ENCODE data around the gene CAD. TPM values are rescaled to one million over a fixed set of nuclear protein-coding genes. Genes with fewer than 3 reads are reported as not detected.

CAD gene
- total and polyA plus RNA-seq, 3 experiments from 2014 or later = 27.0 to 154 (median 147) TPM

DNA sequence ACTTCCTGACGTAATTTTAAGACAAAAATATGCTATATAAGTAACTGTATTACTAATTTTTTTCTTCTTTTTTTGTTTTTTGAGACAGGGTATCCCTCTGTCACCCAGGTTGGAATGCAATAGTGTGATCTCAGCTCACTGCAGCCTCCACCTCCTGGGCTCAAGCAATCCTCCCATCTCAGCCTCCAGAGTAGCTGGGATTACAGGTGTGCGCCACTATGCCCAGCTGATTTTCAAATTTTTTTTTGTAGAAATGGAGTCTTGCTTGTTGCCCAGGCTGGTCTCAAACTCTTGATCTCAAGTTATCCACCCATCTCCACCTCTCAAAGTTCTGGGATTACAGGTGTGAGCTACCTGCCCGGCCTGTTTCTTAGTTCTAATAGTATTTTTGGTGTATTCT lies 38.7 kb upstream of the CAD start:
- H3K9me3 ChIP-seq (ENCODE audit: low read length) = no peaks in the 10 kb centered on the region
- Mint-ChIP-seq H3K9me3 (no peaks in the 10 kb centered on the region), H3K27me3 (peaks cover 22 to 52% of the 10 kb centered on the region in 2 donors), H3K36me3 (no peaks in the 10 kb centered on the region), H3K4me3 (no peak overlapping the region), H3K4me1 (no peaks in the 10 kb centered on the region), H3K27ac (no peak overlapping the region)
- no peaks in the 10 kb centered on the region for H3K36me3 ChIP-seq (ENCODE audit: insufficient read depth, low read length)
- no peaks in the 10 kb centered on the region for H3K27me3 ChIP-seq (ENCODE audit: insufficient read depth, low read length, poor library complexity, severe bottlenecking)
- no peak overlapping the region for H3K27ac ChIP-seq (ENCODE audit: low read depth, low read length)
- H3K4me1 ChIP-seq (ENCODE audit: insufficient read depth, low read length) = no peaks in the 10 kb centered on the region
- ChIA-PET POLR2A (no interaction called here), CTCF (interaction anchor here (1.6 kb wide), 1 partner anchor 9 kb away, joined by 5 read pairs; no protein-coding TSS in a partner anchor)
- no peak for DNase-seq
- no peak overlapping the region for H3K4me3 ChIP-seq (ENCODE audit: low read length)

DNA sequence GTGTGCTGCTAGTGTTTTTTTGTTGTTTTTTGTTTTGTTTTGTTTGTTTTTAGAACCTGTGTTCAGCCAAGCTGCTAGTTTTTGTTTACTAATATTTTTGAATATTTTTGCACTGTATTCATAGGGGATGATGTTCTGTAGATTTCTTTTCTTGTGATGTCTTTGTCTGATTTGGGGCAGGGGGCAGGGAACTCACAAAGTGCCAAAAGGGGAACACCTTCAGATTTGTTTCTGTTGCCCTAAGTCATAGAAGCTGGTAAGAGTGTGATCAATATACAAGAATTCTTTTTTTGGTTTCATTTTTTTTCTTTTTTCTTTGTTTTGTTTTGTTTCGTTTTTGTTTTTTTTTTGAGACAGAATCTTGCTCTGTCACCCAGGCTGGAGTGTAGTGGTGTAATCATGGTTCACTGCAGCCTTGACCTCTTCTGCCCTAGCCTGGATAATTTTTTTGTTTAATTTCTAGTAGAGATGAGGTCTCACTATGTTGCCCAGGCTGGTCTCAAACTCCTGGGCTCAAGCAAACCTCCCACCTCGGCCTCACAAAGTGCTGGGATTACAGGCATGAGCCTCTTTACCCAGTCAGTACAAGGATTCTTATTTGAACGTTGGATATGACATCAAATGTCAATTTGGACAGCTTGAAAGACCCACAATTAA lies 37.7 kb upstream of the CAD start:
- Mint-ChIP-seq H3K27ac (no peak overlapping the region), H3K4me3 (no peak overlapping the region), H3K36me3 (no peaks in the 10 kb centered on the region), H3K9me3 (no peaks in the 10 kb centered on the region), H3K27me3 (peaks cover 24 to 59% of the 10 kb centered on the region in 2 donors), H3K4me1 (no peaks in the 10 kb centered on the region)
- H3K4me1 ChIP-seq (ENCODE audit: insufficient read depth, low read length) = no peaks in the 10 kb centered on the region
- H3K27me3 ChIP-seq (ENCODE audit: insufficient read depth, low read length, poor library complexity, severe bottlenecking) = no peaks in the 10 kb centered on the region
- H3K36me3 ChIP-seq (ENCODE audit: insufficient read depth, low read length) = no peaks in the 10 kb centered on the region
- H3K9me3 ChIP-seq (ENCODE audit: low read length) = no peaks in the 10 kb centered on the region
- DNase-seq = no peak
- no peak overlapping the region for H3K27ac ChIP-seq (ENCODE audit: low read depth, low read length)
- ChIA-PET CTCF (no interaction called here), POLR2A (no interaction called here)
- no peak overlapping the region for H3K4me3 ChIP-seq (ENCODE audit: low read length)

DNA sequence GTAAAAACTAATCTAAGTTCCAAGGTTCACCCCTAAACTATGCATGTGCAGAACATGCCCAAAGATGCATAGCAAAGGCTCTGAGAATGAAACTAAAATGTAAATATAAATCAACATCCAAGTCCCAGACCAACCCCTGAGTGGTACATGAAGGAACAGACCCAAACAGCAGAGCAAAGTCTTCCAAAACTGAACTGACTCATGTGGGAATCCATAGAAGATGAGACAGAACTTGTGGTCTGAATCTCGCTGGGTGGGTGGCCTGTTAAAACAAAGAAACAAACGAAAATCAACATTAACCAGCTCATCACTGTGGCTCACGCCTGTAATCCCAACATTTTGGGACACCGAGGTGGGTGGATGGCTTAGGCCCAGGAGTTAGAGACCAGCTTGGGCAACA lies 34.8 kb upstream of the CAD start:
- Histone ChIP-seq H3K9me3 (ENCODE audit: low read length) (no peaks in the 10 kb centered on the region), H3K27me3 (ENCODE audit: insufficient read depth, low read length, poor library complexity, severe bottlenecking) (no peaks in the 10 kb centered on the region), H3K4me3 (ENCODE audit: low read length) (no peak overlapping the region), H3K4me1 (ENCODE audit: insufficient read depth, low read length) (no peaks in the 10 kb centered on the region), H3K27ac (ENCODE audit: low read depth, low read length) (no peak overlapping the region), H3K36me3 (ENCODE audit: insufficient read depth, low read length) (no peaks in the 10 kb centered on the region)
- ChIA-PET POLR2A (no interaction called here), CTCF (interaction anchor here (1.8 kb wide), 1 partner anchor 12 kb away, joined by 7 read pairs; no protein-coding TSS in a partner anchor)
- peaks cover 24 to 64% of the 10 kb centered on the region in 2 donors for H3K27me3 Mint-ChIP-seq
- H3K4me3 Mint-ChIP-seq = no peak overlapping the region
- no peaks in the 10 kb centered on the region for H3K9me3 Mint-ChIP-seq
- H3K27ac Mint-ChIP-seq = no peak overlapping the region
- no peak for DNase-seq
- no peaks in the 10 kb centered on the region for H3K4me1 Mint-ChIP-seq
- no peaks in the 10 kb centered on the region for H3K36me3 Mint-ChIP-seq

DNA sequence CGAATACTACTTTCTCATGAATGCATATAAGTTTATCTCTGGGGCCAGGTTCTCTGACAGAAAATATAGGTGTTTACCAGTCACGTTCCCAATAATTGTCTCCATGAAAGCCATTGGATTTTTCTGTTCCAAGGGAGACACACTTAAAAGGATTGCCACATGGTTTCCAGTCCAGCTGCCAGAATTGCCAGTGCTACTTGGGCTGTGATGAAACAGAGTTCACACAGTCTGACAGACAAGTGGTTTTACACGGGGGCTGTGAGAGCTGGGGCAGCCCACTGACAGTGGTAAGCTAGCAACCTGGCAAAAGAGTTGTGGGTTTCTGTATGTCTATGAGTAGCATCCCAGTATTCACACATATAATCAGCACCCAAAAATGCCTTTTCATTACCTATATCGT lies 33.1 kb upstream of the CAD start:
- Mint-ChIP-seq H3K27me3 (peaks cover 29 to 55% of the 10 kb centered on the region in 2 donors), H3K4me3 (no peak overlapping the region), H3K27ac (no peak overlapping the region), H3K9me3 (no peaks in the 10 kb centered on the region), H3K36me3 (no peaks in the 10 kb centered on the region), H3K4me1 (no peaks in the 10 kb centered on the region)
- POLR2A ChIA-PET = no interaction called here
- CTCF ChIA-PET = no interaction called here
- no peaks in the 10 kb centered on the region for H3K9me3 ChIP-seq (ENCODE audit: low read length)
- no peak overlapping the region for H3K27ac ChIP-seq (ENCODE audit: low read depth, low read length)
- no peaks in the 10 kb centered on the region for H3K36me3 ChIP-seq (ENCODE audit: insufficient read depth, low read length)
- DNase-seq = no peak
- H3K4me3 ChIP-seq (ENCODE audit: low read length) = no peak overlapping the region
- no peaks in the 10 kb centered on the region for H3K4me1 ChIP-seq (ENCODE audit: insufficient read depth, low read length)
- no peaks in the 10 kb centered on the region for H3K27me3 ChIP-seq (ENCODE audit: insufficient read depth, low read length, poor library complexity, severe bottlenecking)

DNA sequence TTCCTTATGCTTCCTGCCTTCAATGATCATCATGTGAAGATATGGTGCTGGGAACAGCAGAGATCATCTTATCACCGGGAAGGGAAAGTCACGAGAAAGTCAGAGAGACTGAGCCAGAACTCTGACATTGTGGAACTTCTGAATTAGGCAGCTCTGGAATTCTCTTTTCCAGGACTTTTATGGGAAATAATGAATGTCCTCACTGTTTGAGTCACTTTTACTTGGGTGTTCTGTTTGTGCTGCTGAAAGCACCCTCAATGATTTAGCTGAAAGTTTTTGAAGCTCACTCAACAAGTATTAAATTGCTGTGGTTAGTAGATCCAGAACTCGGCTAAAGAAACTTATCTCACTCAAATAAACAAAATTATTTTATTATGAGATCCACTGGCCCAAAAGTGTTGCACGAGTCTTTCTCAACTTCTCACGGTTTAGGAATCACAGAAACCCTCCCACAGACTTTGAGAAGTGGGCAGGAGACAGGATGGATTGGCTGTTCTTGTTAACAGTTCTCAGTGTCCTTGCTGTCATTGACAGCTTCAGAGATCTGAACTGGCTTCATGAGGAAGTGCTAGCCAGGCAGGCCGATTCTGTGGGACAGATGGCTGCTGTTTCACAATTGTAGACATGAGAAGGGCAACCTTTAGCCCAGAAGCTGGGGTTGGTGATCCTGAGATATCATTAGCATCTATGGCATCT lies 31.7 kb upstream of the CAD start:
- no peak overlapping the region for H3K4me3 Mint-ChIP-seq
- H3K4me3 ChIP-seq (ENCODE audit: low read length) = no peak overlapping the region
- no peaks in the 10 kb centered on the region for H3K4me1 ChIP-seq (ENCODE audit: insufficient read depth, low read length)
- no peaks in the 10 kb centered on the region for H3K27me3 ChIP-seq (ENCODE audit: insufficient read depth, low read length, poor library complexity, severe bottlenecking)
- no peaks in the 10 kb centered on the region for H3K36me3 Mint-ChIP-seq
- H3K27me3 Mint-ChIP-seq = peaks cover 28 to 45% of the 10 kb centered on the region in 2 donors
- H3K36me3 ChIP-seq (ENCODE audit: insufficient read depth, low read length) = no peaks in the 10 kb centered on the region
- no peak for DNase-seq
- no peaks in the 10 kb centered on the region for H3K9me3 Mint-ChIP-seq
- H3K4me1 Mint-ChIP-seq = no peaks in the 10 kb centered on the region
- H3K9me3 ChIP-seq (ENCODE audit: low read length) = no peaks in the 10 kb centered on the region
- no peak overlapping the region for H3K27ac Mint-ChIP-seq
- no peak overlapping the region for H3K27ac ChIP-seq (ENCODE audit: low read depth, low read length)
- ChIA-PET CTCF (no interaction called here), POLR2A (interaction anchor here (0.6 kb wide), 1 partner anchor 76 kb away, joined by 3 read pairs; no protein-coding TSS in a partner anchor)

DNA sequence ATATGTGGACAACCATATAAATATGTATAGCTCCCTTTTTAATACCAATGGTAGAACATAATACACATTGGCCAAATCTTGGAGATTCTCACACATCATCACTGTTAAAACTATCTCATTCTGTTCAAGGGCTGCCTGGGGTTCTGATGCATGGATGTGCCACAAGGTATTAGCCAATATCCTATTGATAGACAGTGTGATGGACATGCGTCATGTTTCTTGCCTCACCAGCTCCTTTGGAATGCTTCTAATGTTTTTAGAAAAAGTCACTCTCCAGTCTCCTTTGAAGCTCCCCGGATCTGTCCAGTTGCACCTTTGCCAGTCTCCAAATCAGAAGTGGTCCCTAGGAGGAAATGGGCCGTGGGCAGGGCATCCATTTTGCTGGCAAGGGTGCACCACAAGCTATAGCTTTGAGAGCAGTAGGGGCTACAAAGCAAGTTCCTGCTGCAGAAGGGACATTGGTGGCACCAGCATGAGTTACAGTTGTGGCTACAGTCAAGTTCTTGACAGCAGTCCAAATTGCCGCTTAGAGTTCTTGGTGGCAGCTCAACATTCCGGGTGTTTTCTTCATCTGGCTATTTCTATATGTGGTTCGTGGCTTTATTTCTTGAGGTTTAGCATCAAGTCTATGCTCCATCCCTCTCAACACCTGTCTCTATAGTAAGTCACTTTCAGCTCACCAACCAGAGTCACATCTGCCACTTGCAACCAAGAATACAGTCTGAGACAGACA lies 30.4 kb upstream of the CAD start:
- Mint-ChIP-seq H3K4me3 (no peak overlapping the region), H3K36me3 (no peaks in the 10 kb centered on the region), H3K27me3 (peaks cover 21 to 38% of the 10 kb centered on the region in 2 donors), H3K9me3 (no peaks in the 10 kb centered on the region), H3K4me1 (no peaks in the 10 kb centered on the region), H3K27ac (no peak overlapping the region)
- DNase-seq = no peak
- CTCF ChIA-PET = interaction anchor here (1.3 kb wide), 1 partner anchor 93 kb away, joined by 4 read pairs; no protein-coding TSS in a partner anchor
- no peaks in the 10 kb centered on the region for H3K9me3 ChIP-seq (ENCODE audit: low read length)
- H3K27ac ChIP-seq (ENCODE audit: low read depth, low read length) = no peak overlapping the region
- no peaks in the 10 kb centered on the region for H3K4me1 ChIP-seq (ENCODE audit: insufficient read depth, low read length)
- H3K4me3 ChIP-seq (ENCODE audit: low read length) = no peak overlapping the region
- POLR2A ChIA-PET = interaction anchor here (0.7 kb wide), 1 partner anchor 747 kb away, joined by 8 read pairs; no protein-coding TSS in a partner anchor
- no peaks in the 10 kb centered on the region for H3K36me3 ChIP-seq (ENCODE audit: insufficient read depth, low read length)
- no peaks in the 10 kb centered on the region for H3K27me3 ChIP-seq (ENCODE audit: insufficient read depth, low read length, poor library complexity, severe bottlenecking)

DNA sequence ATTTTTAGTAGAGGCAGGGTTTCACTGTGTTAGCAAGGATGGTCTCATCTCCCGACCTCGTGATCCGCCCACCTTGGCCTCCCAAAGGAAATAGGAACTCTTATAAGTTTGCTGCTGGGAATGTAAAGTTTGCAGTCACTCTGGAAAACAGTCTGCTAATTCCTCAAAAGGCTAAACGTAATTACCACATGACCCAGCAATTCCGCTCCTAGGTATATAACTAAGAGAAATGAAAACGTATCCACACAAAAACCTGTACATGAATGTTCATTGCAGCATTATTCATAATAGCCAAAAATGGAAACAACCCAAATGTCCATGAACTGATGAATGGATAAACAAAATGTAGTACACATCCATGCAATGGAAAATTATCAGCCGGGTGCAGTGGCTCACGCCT lies 27.2 kb upstream of the CAD start:
- ChIA-PET CTCF (no interaction called here), POLR2A (no interaction called here)
- Mint-ChIP-seq H3K4me1 (no peaks in the 10 kb centered on the region), H3K36me3 (no peaks in the 10 kb centered on the region), H3K27me3 (peaks cover 18 to 23% of the 10 kb centered on the region in 2 donors), H3K9me3 (no peaks in the 10 kb centered on the region), H3K4me3 (no peak overlapping the region), H3K27ac (no peak overlapping the region)
- no peak overlapping the region for H3K4me3 ChIP-seq (ENCODE audit: low read length)
- DNase-seq = no peak
- no peaks in the 10 kb centered on the region for H3K27me3 ChIP-seq (ENCODE audit: insufficient read depth, low read length, poor library complexity, severe bottlenecking)
- H3K4me1 ChIP-seq (ENCODE audit: insufficient read depth, low read length) = no peaks in the 10 kb centered on the region
- no peaks in the 10 kb centered on the region for H3K9me3 ChIP-seq (ENCODE audit: low read length)
- H3K27ac ChIP-seq (ENCODE audit: low read depth, low read length) = no peak overlapping the region
- H3K36me3 ChIP-seq (ENCODE audit: insufficient read depth, low read length) = no peaks in the 10 kb centered on the region

Measured in CD8-positive, alpha-beta memory T cell (primary cell).